Choroid plexus epithelial cell (primary cell): ENCODE measurements around the gene MYRIP.

Source experiments
- DNase-seq: peaks from one replicate; pipeline ENCODE4 v3.0.0-alpha.2; 2010; ENCODE audit warnings: low read depth
- H3K4me3 ChIP-seq: 2 replicates; pipeline ENCODE4 v1.5.1; 2011; ENCODE audit warnings: low read depth, mild to moderate bottlenecking, control low read depth, low read length, moderate library complexity
- TF ChIP-seq, protein P1 (sequence below): conservative IDR thresholded peaks from 2 replicates; pipeline ENCODE4 v1.5.1; 2011; ENCODE audit warnings: low read depth, mild to moderate bottlenecking, control low read depth, inconsistent platforms, low read length, moderate library complexity

Gene MYRIP

GRCh38 chr3:39806820-39807219 lies 2.6 kb upstream of the MYRIP start:
- H3K4me3 ChIP-seq, result no peak overlapping the region
- no peak for DNase-seq
- TF ChIP-seq, protein P1, sequence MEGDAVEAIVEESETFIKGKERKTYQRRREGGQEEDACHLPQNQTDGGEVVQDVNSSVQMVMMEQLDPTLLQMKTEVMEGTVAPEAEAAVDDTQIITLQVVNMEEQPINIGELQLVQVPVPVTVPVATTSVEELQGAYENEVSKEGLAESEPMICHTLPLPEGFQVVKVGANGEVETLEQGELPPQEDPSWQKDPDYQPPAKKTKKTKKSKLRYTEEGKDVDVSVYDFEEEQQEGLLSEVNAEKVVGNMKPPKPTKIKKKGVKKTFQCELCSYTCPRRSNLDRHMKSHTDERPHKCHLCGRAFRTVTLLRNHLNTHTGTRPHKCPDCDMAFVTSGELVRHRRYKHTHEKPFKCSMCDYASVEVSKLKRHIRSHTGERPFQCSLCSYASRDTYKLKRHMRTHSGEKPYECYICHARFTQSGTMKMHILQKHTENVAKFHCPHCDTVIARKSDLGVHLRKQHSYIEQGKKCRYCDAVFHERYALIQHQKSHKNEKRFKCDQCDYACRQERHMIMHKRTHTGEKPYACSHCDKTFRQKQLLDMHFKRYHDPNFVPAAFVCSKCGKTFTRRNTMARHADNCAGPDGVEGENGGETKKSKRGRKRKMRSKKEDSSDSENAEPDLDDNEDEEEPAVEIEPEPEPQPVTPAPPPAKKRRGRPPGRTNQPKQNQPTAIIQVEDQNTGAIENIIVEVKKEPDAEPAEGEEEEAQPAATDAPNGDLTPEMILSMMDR, result no peak

DNA sequence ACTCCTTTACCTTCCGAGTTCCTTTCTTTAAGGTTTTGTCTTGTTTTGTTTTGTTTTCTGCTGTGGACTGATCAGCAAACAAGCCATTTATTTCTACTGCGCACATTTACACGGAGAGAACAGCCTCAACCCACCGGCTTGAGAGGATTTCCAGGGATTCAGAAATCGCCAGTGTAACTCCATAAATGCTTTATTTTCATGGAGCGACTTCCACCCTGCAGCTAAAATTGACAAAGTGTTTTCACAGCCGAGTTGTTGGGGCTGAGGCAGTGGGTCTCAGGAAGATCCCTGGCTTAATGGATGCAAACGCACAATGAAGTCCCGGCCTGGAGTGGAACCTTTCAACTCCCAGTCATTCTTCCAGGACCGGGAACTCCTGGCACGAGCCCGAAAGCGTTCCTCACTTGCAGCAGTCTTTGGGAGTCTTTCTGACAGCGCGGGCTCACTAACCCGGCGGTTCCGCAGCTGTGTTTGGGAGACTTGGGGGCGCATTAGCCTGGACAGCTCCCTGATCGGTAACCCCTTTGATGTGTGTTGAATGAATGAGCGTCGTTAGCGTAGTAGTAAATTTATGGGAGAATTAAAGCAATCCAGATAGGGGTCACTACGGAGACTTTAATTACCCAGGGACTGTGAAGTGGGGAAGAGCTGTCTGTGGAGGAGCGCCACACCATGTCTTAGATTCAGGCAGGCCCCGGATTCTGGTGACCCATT lies 785 bp upstream of the MYRIP start:
- TF ChIP-seq, protein P1, result no peak
- no peak for DNase-seq
- no peak overlapping the region for H3K4me3 ChIP-seq

GRCh38 chr3:39809995-39810595 lies 686 bp downstream of the MYRIP start:
- TF ChIP-seq, protein P1, result no peak
- no peak for DNase-seq
- H3K4me3 ChIP-seq, result no peak overlapping the region

DNA sequence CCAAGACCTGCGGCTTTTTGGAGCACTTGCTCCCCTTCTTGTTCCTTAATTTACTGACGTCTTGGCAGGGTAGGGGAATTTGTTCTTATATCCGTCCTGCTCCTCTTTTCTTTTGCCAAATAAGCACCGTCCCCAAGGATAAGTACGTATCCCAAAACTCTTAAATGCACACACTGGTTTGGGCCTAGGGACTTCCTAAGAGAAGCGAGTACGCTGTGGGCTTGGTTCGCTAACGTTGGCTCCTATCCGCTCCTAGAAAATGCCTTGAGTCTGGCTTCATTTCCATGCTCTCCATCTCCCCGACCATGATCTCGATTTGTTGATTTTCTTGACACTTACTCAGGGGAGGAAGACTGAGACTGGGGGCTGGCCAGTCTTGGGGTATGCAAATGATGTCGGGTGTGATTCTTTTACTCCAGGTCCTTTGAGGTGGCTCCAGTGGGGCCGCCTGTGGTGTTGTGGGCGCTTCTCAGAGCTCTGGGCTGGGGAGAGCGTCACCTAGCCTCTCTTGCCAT lies 1.3 kb downstream of the MYRIP start:
- DNase-seq, result no peak
- H3K4me3 ChIP-seq, result no peak overlapping the region
- TF ChIP-seq, protein P1, result no peak

- TF ChIP-seq, protein P1, result no peak
- no peak overlapping the region for H3K4me3 ChIP-seq
- DNase-seq, result no peak
Observed at GRCh38 chr3:39811561-39811960, 2.2 kb downstream of the MYRIP start.

GRCh38 chr3:39812537-39812936 lies 3.1 kb downstream of the MYRIP start:
- no peak for DNase-seq
- TF ChIP-seq, protein P1, result peak; percentile 38
- no peak overlapping the region for H3K4me3 ChIP-seq
